Natural killer cell (primary cell): ENCODE measurements around the gene GNB5. TPM values are rescaled to one million over a fixed set of nuclear protein-coding genes. Genes with fewer than 3 reads are reported as not detected.

Experiments used
- ATAC-seq, 3 donors: fragments of 150-1000 bp in 2 of 3; fragments of 200-7000 bp in 1 of 3; cut with Tn5 transposase; 1 replicate in 1 of 3; 2 replicates in 2 of 3; pipeline ENCODE4 v1.10.0; 2021; ENCODE audit warnings: mild to moderate bottlenecking in 2 of 3, moderate library complexity in 2 of 3
- DNase-seq, 2 donors: peaks; one replicate each; pipeline versions ENCODE4 v3.0.0 to v3.0.0-alpha.2; 2013 to 2021; ENCODE audit warnings: mixed read lengths in 1 of 2
- H3K27ac ChIP-seq: one replicate; pipeline ENCODE4 v1.5.1; 2013; ENCODE audit warnings: mild to moderate bottlenecking, low read length
- H3K27me3 ChIP-seq: one replicate; pipeline ENCODE4 v1.6.1; 2013; ENCODE audit warnings: low read length; ENCODE audit not compliant: control insufficient read depth, insufficient read depth
- H3K36me3 ChIP-seq: one replicate; pipeline ENCODE4 v1.6.1; 2013; ENCODE audit warnings: low read length; ENCODE audit not compliant: control insufficient read depth, insufficient read depth
- H3K4me1 ChIP-seq: one replicate; pipeline ENCODE4 v1.6.1; 2013; ENCODE audit warnings: low read length; ENCODE audit not compliant: control insufficient read depth, insufficient read depth
- H3K4me3 ChIP-seq: one replicate; pipeline ENCODE4 v1.5.1; 2013; ENCODE audit warnings: low read length
- H3K9me3 ChIP-seq: one replicate; pipeline ENCODE4 v1.6.1; 2013; ENCODE audit warnings: low read length; ENCODE audit not compliant: control insufficient read depth, insufficient read depth
- H3K27ac Mint-ChIP-seq, 2 donors: one replicate each; pipeline ENCODE4 v1.8.0; 2022; ENCODE audit warnings: mild to moderate bottlenecking in 2 of 2, mixed read lengths in 2 of 2, moderate library complexity in 1 of 2
- H3K27me3 Mint-ChIP-seq, 2 donors: one replicate each; pipeline ENCODE4 v1.8.0; 2022; ENCODE audit warnings: low read depth in 2 of 2, mixed read lengths in 2 of 2
- H3K36me3 Mint-ChIP-seq: one replicate; pipeline ENCODE4 v1.8.0; 2022; ENCODE audit warnings: mixed read lengths
- H3K4me1 Mint-ChIP-seq, 2 donors: one replicate each; pipeline ENCODE4 v1.8.0; 2022; ENCODE audit warnings: mixed read lengths in 2 of 2
- H3K4me3 Mint-ChIP-seq: one replicate; pipeline ENCODE4 v1.8.0; 2022; ENCODE audit warnings: mild to moderate bottlenecking, moderate library complexity, mixed read lengths
- H3K9me3 Mint-ChIP-seq, 2 donors: one replicate each; pipeline ENCODE4 v1.8.0; 2022; ENCODE audit warnings: mixed read lengths in 2 of 2
- WGBS: methylation state at CpG from one replicate; pipeline ENCODE4 v1.1.7; 2013; ENCODE audit warnings: missing lambda C conversion rate; ENCODE audit not compliant: insufficient coverage; 5-methylcytosine and 5-hydroxymethylcytosine counted together
- intact Hi-C: fragments of 100-400 bp; cut with micrococcal nuclease; formaldehyde crosslinking; loops from one replicate; pipeline ENCODE4 v1.14.2; 2022
- total RNA-seq, 4 donors: library from RNA; stranded (reverse); fragments of 120-200 nt in 1 of 4; gene quantifications; one replicate each; pipeline versions ENCODE4 v1.2.3 to v1.2.4, GENCODE V29; 2013 to 2022
- TF ChIP-seq, protein P1 (sequence below): fragments of 200-600 bp; IDR thresholded peaks from one replicate; pipeline ENCODE4 v1.8.0; 2022; ENCODE audit warnings: antibody characterized with exemption

The GNB5 gene
- total RNA-seq, 3 donors from 2014 or later (not counting 1 experiment from before 2014, with no cell fraction given), result 22.5 to 31.3 (median 23.0) TPM

DNA sequence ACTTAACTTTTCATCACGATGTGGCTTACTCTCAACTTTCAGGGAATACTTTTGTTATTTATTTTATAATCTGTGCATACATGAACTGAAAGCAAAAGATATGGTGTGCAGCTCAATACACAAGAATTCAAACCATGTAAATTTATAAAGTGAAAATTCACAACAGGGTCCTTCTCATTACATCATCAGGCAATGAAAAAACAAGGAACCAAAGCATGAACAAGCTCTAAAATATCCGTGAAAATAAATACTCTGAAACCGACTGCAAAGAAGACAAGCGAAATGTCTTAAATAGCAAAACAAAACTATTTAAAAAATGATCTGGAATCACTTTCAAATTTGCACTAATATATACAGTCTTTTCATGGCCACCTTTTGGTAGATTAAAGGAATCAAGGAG lies 28.9 kb downstream of the GNB5 start:
- 89% methylated on average over 3 of the region's 4 CpGs for whole genome bisulfite sequencing
- no peak overlapping the region for H3K4me3 Mint-ChIP-seq

DNA sequence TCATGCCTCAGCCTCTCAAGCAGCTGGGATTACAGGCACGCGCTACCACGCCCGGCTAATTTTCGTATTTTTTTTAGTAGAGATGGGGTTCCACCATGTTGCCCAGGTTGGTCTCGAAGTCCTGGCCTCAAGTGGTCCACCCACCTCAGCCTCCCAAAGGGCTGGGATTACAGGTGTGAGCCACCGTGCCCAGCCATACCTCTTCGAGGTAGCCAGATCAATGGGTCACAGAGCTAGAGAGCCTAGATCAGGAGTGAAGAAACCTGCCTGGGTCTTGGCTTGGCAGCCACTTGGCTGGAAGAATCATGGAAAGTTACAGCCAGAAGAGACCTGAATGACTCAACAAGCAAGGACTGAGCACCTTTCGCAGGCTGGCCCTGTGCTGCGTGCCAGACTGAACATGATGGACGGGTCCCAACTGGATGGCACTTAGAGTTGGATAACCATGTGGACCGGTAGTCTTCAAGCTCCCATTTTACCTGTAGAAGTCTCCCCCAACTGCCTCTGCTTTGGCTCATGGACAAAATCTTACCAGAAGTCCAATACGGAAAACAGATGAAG lies 29.7 kb downstream of the GNB5 start:
- ATAC-seq, result no peak
- H3K4me1 ChIP-seq, result no peaks in the 10 kb centered on the region
- WGBS, result 98% methylated on average over 12 of the region's 13 CpGs
- no peaks in the 10 kb centered on the region for H3K27me3 ChIP-seq
- DNase-seq, result no peak
- H3K27ac ChIP-seq, result no peak overlapping the region
- H3K4me3 ChIP-seq, result no peak overlapping the region
- TF ChIP-seq, protein P1, sequence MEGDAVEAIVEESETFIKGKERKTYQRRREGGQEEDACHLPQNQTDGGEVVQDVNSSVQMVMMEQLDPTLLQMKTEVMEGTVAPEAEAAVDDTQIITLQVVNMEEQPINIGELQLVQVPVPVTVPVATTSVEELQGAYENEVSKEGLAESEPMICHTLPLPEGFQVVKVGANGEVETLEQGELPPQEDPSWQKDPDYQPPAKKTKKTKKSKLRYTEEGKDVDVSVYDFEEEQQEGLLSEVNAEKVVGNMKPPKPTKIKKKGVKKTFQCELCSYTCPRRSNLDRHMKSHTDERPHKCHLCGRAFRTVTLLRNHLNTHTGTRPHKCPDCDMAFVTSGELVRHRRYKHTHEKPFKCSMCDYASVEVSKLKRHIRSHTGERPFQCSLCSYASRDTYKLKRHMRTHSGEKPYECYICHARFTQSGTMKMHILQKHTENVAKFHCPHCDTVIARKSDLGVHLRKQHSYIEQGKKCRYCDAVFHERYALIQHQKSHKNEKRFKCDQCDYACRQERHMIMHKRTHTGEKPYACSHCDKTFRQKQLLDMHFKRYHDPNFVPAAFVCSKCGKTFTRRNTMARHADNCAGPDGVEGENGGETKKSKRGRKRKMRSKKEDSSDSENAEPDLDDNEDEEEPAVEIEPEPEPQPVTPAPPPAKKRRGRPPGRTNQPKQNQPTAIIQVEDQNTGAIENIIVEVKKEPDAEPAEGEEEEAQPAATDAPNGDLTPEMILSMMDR, result no peak
- H3K9me3 ChIP-seq, result no peaks in the 10 kb centered on the region
- intact Hi-C loops, result no loop called here
- no peak overlapping the region for H3K4me3 Mint-ChIP-seq
- peaks cover 7 to 14% of the 10 kb centered on the region in 2 donors for H3K4me1 Mint-ChIP-seq
- H3K27ac Mint-ChIP-seq, result no peak overlapping the region
- H3K27me3 Mint-ChIP-seq, result no peaks in the 10 kb centered on the region
- H3K9me3 Mint-ChIP-seq, result no peaks in the 10 kb centered on the region
- no peaks in the 10 kb centered on the region for H3K36me3 Mint-ChIP-seq
- peaks cover 15% of the 10 kb centered on the region for H3K36me3 ChIP-seq

More for the DNA sequence above, 28.9 kb downstream of the GNB5 start:
- intact Hi-C loops, result no loop called here
- H3K9me3 ChIP-seq, result no peaks in the 10 kb centered on the region
- H3K4me3 ChIP-seq, result no peak overlapping the region
- Mint-ChIP-seq H3K9me3 (no peaks in the 10 kb centered on the region), H3K27me3 (no peaks in the 10 kb centered on the region), H3K27ac (no peak overlapping the region), H3K4me1 (peaks cover 7 to 14% of the 10 kb centered on the region in 2 donors), H3K36me3 (no peaks in the 10 kb centered on the region)
- H3K36me3 ChIP-seq, result peaks cover 15% of the 10 kb centered on the region
- H3K27ac ChIP-seq, result no peak overlapping the region
- DNase-seq (no peak), ATAC-seq (no peak)
- H3K27me3 ChIP-seq, result no peaks in the 10 kb centered on the region
- TF ChIP-seq, protein P1, result no peak
- no peaks in the 10 kb centered on the region for H3K4me1 ChIP-seq

DNA sequence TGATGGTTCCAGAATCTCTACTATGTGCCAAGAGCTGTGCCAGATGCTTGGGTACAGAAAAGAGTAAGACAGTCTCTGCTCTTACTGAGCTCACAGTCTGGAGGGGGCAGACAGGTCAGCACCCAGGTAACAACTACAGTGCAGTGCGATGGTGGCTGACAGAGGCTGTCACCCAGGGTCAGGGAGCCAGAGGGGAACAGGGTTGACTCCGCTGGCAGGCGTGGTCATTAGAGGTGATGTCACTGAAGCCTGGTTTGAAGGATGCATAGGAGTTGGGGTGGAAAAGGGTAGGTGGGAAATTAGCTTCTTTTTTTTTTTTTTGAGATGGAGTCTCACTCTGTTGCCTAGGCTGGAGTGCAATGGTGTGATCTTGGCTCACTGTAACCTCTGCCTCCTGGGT lies 31.5 kb downstream of the GNB5 start:
- no peak overlapping the region for H3K27ac Mint-ChIP-seq
- Histone ChIP-seq H3K36me3 (peaks cover 15% of the 10 kb centered on the region), H3K27me3 (no peaks in the 10 kb centered on the region), H3K4me1 (no peaks in the 10 kb centered on the region), H3K9me3 (no peaks in the 10 kb centered on the region), H3K4me3 (no peak overlapping the region), H3K27ac (no peak overlapping the region)
- peaks cover 2 to 8% of the 10 kb centered on the region in 2 donors for H3K4me1 Mint-ChIP-seq
- TF ChIP-seq, protein P1, result no peak
- H3K36me3 Mint-ChIP-seq, result no peaks in the 10 kb centered on the region
- no peaks in the 10 kb centered on the region for H3K9me3 Mint-ChIP-seq
- ATAC-seq (no peak), DNase-seq (no peak)
- H3K4me3 Mint-ChIP-seq, result no peak overlapping the region
- intact Hi-C loops, result no loop called here
- 100% methylated on average over 3 of the region's 3 CpGs for WGBS
- no peaks in the 10 kb centered on the region for H3K27me3 Mint-ChIP-seq
